OCI-LY3 (cell line): ENCODE data around the gene TMEM164.

ENCODE experiments used
- CTCF ChIP-seq: fragments of 200-600, 300-600 bp; sonication (generic); IDR thresholded peaks from 2 replicates; pipeline ENCODE4 v1.5.1; 2014; ENCODE audit warnings: antibody characterized with exemption, low read length, low read depth
- EZH2phosphoT487 ChIP-seq: fragments of 200-600 bp; shearing (Covaris generic); IDR thresholded peaks from 2 replicates; pipeline ENCODE4 v1.6.1; 2018; ENCODE audit warnings: antibody characterized with exemption, mixed run types, low read depth

GRCh38 chrX:110155759-110156158 is 152.8 kb downstream of the TMEM164 start:
- no peak for TF ChIP-seq CTCF
- TF ChIP-seq EZH2phosphoT487 = no peak
